Measurements from ENCODE around the gene SELP. TPM values are rescaled to one million over a fixed set of nuclear protein-coding genes. Genes with fewer than 3 reads are reported as not detected.

The SELP gene
- total and polyA plus RNA-seq, 2 of the 13 experiments (the other 11 are each of a cell fraction or from before 2014, with no cell fraction given): 0.11 TPM; not detected in 1

GRCh38 chr1:169651035-169651434 is 21.1 kb upstream of the SELP start:
- no peak overlapping the region for H3K27ac ChIP-seq (ENCODE audit: extremely low read length, insufficient read depth, low read length)
- H3K79me2 ChIP-seq (ENCODE audit: insufficient read depth, low read length): no peaks in the 10 kb centered on the region
- no peak overlapping the region for H3K9ac ChIP-seq (ENCODE audit: insufficient read depth, low read depth, low read length)
- H3K27me3 ChIP-seq (ENCODE audit: control insufficient read depth in 1 of 2, insufficient read depth in 2 of 2, low read length in 2 of 2): 0 out of 5 replicates have a peak, but pooled peaks cover 0 to 5% of the 10 kb centered on the region in 2 experiments
- H2AFZ ChIP-seq (ENCODE audit: low read length): no peak overlapping the region
- ATAC-seq (no peak), DNase-seq (ENCODE audit: low spot score) (no peak), FAIRE-seq (no peak)
- BruUV-seq (replicated peaks): no TSS peak
- no peak overlapping the region for H3K4me2 ChIP-seq (ENCODE audit: low read depth, low read length)
- intact Hi-C loops (cut with micrococcal nuclease; ENCODE audit: unreplicated experiment) (no loop called here), in situ Hi-C loops (cut with HindIII; ENCODE audit: extremely low pct_ligation_motif_present, low pct_unique_long_range_greater_than_20kb) (no loop called here)
- H4K20me1 ChIP-seq (ENCODE audit: insufficient read depth, low read length): no peaks in the 10 kb centered on the region
- no peak overlapping the region for H3K4me3 ChIP-seq (replicated peaks in 1 of 3; ENCODE audit: insufficient read depth in 1 of 3, low read depth in 2 of 3, low read length in 3 of 3)
- ChIA-PET CTCF (ENCODE audit: low intra/inter-chr PET ratio, low total read pairs) (no interaction called here), POLR2A (no interaction called here)
- no peaks in the 10 kb centered on the region for H3K4me1 ChIP-seq (ENCODE audit: insufficient read depth, low read length)
- no peaks in the 10 kb centered on the region for H3K9me3 ChIP-seq (ENCODE audit: low read length)
- no peak for TF ChIP-seq ADNP (CRISPR knock-in tag; IDR thresholded peaks at IDR 0.05)
- no peak for TF ChIP-seq SRSF9 (IDR thresholded peaks at IDR 0.05; ENCODE audit: borderline replicate concordance, insufficient read depth, low read depth, low read length, poor library complexity, severe bottlenecking)
- TF ChIP-seq CHD2 (IDR thresholded peaks at IDR 0.05; ENCODE audit: low read depth, low read length): no peak
- no peak for TF ChIP-seq CEBPB (IDR thresholded peaks at IDR 0.05; ENCODE audit: borderline replicate concordance, low read depth, low read length)
- no peak for TF ChIP-seq ARNT (IDR thresholded peaks at IDR 0.05)
- TF ChIP-seq, protein P1, sequence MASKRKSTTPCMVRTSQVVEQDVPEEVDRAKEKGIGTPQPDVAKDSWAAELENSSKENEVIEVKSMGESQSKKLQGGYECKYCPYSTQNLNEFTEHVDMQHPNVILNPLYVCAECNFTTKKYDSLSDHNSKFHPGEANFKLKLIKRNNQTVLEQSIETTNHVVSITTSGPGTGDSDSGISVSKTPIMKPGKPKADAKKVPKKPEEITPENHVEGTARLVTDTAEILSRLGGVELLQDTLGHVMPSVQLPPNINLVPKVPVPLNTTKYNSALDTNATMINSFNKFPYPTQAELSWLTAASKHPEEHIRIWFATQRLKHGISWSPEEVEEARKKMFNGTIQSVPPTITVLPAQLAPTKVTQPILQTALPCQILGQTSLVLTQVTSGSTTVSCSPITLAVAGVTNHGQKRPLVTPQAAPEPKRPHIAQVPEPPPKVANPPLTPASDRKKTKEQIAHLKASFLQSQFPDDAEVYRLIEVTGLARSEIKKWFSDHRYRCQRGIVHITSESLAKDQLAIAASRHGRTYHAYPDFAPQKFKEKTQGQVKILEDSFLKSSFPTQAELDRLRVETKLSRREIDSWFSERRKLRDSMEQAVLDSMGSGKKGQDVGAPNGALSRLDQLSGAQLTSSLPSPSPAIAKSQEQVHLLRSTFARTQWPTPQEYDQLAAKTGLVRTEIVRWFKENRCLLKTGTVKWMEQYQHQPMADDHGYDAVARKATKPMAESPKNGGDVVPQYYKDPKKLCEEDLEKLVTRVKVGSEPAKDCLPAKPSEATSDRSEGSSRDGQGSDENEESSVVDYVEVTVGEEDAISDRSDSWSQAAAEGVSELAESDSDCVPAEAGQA (IDR thresholded peaks at IDR 0.05; ENCODE audit: low read depth): no peak
- TF ChIP-seq, protein P1 (CRISPR knock-in tag; IDR thresholded peaks at IDR 0.05; ENCODE audit: borderline replicate concordance): no peak
- no peak for TF ChIP-seq GPN1 (CRISPR knock-in tag; IDR thresholded peaks at IDR 0.05; ENCODE audit: borderline replicate concordance)
- TF ChIP-seq ZNF816 (CRISPR knock-in tag; IDR thresholded peaks at IDR 0.05; ENCODE audit: borderline replicate concordance): no peak
- TF ChIP-seq KDM5B (CRISPR knock-in tag; IDR thresholded peaks at IDR 0.05; ENCODE audit: borderline replicate concordance): no peak
- TF ChIP-seq, protein P2, sequence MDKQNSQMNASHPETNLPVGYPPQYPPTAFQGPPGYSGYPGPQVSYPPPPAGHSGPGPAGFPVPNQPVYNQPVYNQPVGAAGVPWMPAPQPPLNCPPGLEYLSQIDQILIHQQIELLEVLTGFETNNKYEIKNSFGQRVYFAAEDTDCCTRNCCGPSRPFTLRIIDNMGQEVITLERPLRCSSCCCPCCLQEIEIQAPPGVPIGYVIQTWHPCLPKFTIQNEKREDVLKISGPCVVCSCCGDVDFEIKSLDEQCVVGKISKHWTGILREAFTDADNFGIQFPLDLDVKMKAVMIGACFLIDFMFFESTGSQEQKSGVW (CRISPR knock-in tag; IDR thresholded peaks at IDR 0.05; ENCODE audit: borderline replicate concordance): no peak
- no peaks in the 10 kb centered on the region for H3K36me3 ChIP-seq (replicated peaks in 1 of 2; ENCODE audit: control insufficient read depth in 1 of 2, insufficient read depth in 2 of 2, low read length in 2 of 2)
- WGBS (ENCODE audit: low lambda C conversion rate): 36% methylated on average over 2 of the region's 2 CpGs

Data from HepG2 (cell line).